SK-N-SH treated with all-trans-retinoic acid at 6 μM for 48 hours (cell line): ENCODE results near the gene MAML3.

Experiments used
- ATAC-seq: fragments of 200-7000 bp; cut with Tn5 transposase; 3 replicates; pipeline ENCODE4 v1.9.1; 2020; ENCODE audit warnings: mild to moderate bottlenecking, moderate library complexity
- ARNTL ChIP-seq: fragments of 450-650 bp; formaldehyde crosslinking; IDR thresholded peaks from 2 replicates; pipeline ENCODE4 v1.5.0; 2020; ENCODE audit warnings: low read depth, mild to moderate bottlenecking, moderate library complexity, borderline replicate concordance
- BACH2 ChIP-seq: fragments of 250-450 bp; sonication (Bioruptor Pico); IDR thresholded peaks from 2 replicates; pipeline ENCODE4 v1.9.0; 2021; ENCODE audit warnings: mild to moderate bottlenecking, borderline replicate concordance
- CREB5 ChIP-seq: fragments of 250-450 bp; sonication (Bioruptor Pico); IDR thresholded peaks from 2 replicates; pipeline ENCODE4 v1.5.1; 2020; ENCODE audit warnings: low read depth, mild to moderate bottlenecking, moderate library complexity
- CSDC2 ChIP-seq: fragments of 250-450 bp; sonication (Bioruptor Pico); IDR thresholded peaks from 2 replicates; pipeline ENCODE4 v1.5.0; 2020; ENCODE audit warnings: mild to moderate bottlenecking, moderate library complexity
- GLIS3 ChIP-seq: fragments of 250-450 bp; sonication (Bioruptor Pico); IDR thresholded peaks from 2 replicates; pipeline ENCODE4 v1.5.0; 2020; ENCODE audit warnings: mild to moderate bottlenecking, moderate library complexity
- ISL1 ChIP-seq: fragments of 250-450 bp; sonication (Bioruptor Pico); IDR thresholded peaks from 2 replicates; pipeline ENCODE4 v2.1.2; 2022; ENCODE audit warnings: mild to moderate bottlenecking, moderate library complexity
- OSR1 ChIP-seq: fragments of 250-450 bp; sonication (Bioruptor Pico); IDR thresholded peaks from 2 replicates; pipeline ENCODE4 v1.8.0; 2022; ENCODE audit warnings: moderate library complexity, mild to moderate bottlenecking, inconsistent platforms
- PATZ1 ChIP-seq: fragments of 250-450 bp; sonication (Bioruptor Pico); IDR thresholded peaks from 2 replicates; pipeline ENCODE4 v1.8.0; 2020; ENCODE audit warnings: mild to moderate bottlenecking, moderate library complexity, borderline replicate concordance
- POU6F1 ChIP-seq: fragments of 250-450 bp; sonication (Bioruptor Pico); IDR thresholded peaks from 2 replicates; pipeline ENCODE4 v1.8.0; 2021; ENCODE audit warnings: low read depth, mild to moderate bottlenecking, moderate library complexity, borderline replicate concordance
- PPARA ChIP-seq: fragments of 250-450 bp; sonication (Bioruptor Pico); IDR thresholded peaks from 2 replicates; pipeline ENCODE4 v1.5.0; 2020; ENCODE audit warnings: mild to moderate bottlenecking, borderline replicate concordance
- RARB ChIP-seq: fragments of 250-450 bp; sonication (Bioruptor Pico); IDR thresholded peaks from 2 replicates; pipeline ENCODE4 v1.8.0; 2021; ENCODE audit warnings: mild to moderate bottlenecking, moderate library complexity
- TCF4 ChIP-seq: fragments of 250-450 bp; sonication (Bioruptor Pico); IDR thresholded peaks from 2 replicates; pipeline ENCODE4 v1.8.0; 2021; ENCODE audit warnings: mild to moderate bottlenecking, moderate library complexity, borderline replicate concordance
- TOX ChIP-seq: fragments of 250-450 bp; sonication (Bioruptor Pico); IDR thresholded peaks from 2 replicates; pipeline ENCODE4 v1.8.0; 2021; ENCODE audit warnings: mild to moderate bottlenecking, moderate library complexity, borderline replicate concordance
- ZC3H10 ChIP-seq: fragments of 250-450 bp; sonication (Bioruptor Pico); IDR thresholded peaks from 2 replicates; pipeline ENCODE4 v1.5.1; 2021; ENCODE audit warnings: mild to moderate bottlenecking, moderate library complexity
- ZFP3 ChIP-seq: fragments of 250-450 bp; sonication (Bioruptor Pico); IDR thresholded peaks from 2 replicates; pipeline ENCODE4 v1.5.0; 2020; ENCODE audit warnings: mild to moderate bottlenecking, moderate library complexity
- ZFP30 ChIP-seq: fragments of 450-650 bp; formaldehyde crosslinking; IDR thresholded peaks from 2 replicates; pipeline ENCODE4 v1.5.0; 2022; ENCODE audit warnings: mild to moderate bottlenecking, moderate library complexity
- ZNF565 ChIP-seq: fragments of 450-650 bp; formaldehyde crosslinking; conservative IDR thresholded peaks from 2 replicates; pipeline ENCODE4 v1.5.0; 2020; ENCODE audit warnings: low read depth, mild to moderate bottlenecking, moderate library complexity
- ZNF70 ChIP-seq: fragments of 450-650 bp; formaldehyde crosslinking; IDR thresholded peaks from 2 replicates; pipeline ENCODE4 v1.5.0; 2020; ENCODE audit warnings: mild to moderate bottlenecking, moderate library complexity
- ZNF8 ChIP-seq: fragments of 450-650 bp; formaldehyde crosslinking; IDR thresholded peaks from 2 replicates; pipeline ENCODE4 v1.5.0; 2020; ENCODE audit warnings: mild to moderate bottlenecking, moderate library complexity
- TF ChIP-seq, protein P1 (sequence below): fragments of 250-450 bp; sonication (Bioruptor Pico); IDR thresholded peaks from 2 replicates; pipeline ENCODE4 v1.5.1; 2021; ENCODE audit warnings: mild to moderate bottlenecking, moderate library complexity

Gene MAML3

DNA sequence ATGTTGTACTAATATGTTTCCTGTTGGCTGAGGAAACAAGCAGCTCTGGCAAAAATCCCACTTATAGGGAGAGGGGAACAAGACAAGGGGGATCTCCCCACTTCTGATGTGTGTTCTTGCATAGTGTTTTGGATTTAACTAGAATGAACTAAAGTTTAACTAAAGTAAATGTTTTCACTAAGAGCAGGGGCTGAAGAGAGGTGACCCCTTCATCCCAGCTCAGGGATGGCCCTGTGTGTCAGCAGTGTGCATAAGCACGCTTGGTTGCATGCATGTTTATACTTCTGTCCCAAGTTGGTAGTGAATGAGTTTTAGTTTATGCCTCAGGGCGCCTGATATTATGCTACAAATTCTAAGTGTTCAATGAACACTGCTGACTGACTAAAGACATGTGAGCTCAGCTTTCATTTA, 319.0 kb downstream of the MAML3 start (continued):
- TF ChIP-seq PATZ1: no peak
- TF ChIP-seq, all 23 proteins: peak for 0

DNA sequence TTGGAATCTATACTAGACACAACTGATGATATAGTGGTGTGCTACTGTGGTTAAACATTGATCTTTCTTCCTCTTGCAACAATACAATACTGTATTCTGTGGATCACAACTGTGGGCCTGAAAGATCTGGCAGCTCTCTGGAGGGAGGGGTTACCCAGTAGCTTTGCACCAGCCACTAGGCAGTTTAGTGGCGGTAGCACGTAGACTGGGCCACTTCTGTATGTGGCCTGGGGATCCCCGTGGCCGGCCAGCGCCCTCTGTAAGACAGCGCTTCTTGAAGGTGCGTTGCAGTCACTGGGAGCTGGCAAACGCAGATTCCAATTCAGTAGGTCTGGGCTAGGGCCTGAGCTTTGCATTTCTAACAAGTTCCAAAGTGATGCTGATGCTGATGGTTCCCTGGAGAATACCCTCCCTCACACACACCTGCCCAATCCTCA, 319.7 kb downstream of the MAML3 start:
- no peak for ATAC-seq
- TF ChIP-seq PPARA (CRISPR knock-in tag) (no peak), CREB5 (CRISPR knock-in tag) (no peak), RARB (CRISPR knock-in tag) (no peak)
- TF ChIP-seq, all 23 proteins: peak for 0

GRCh38 chr4:139833151-139833910, 320.7 kb downstream of the MAML3 start:
- no peak for ATAC-seq
- TF ChIP-seq CSDC2 (CRISPR knock-in tag) (no peak), TOX (CRISPR knock-in tag) (no peak), GLIS3 (CRISPR knock-in tag) (no peak), ARNTL (CRISPR knock-in tag) (no peak), ZFP30 (CRISPR knock-in tag) (no peak), CREB5 (CRISPR knock-in tag) (no peak), ZNF70 (CRISPR knock-in tag) (no peak), BACH2 (CRISPR knock-in tag) (no peak), ZNF8 (CRISPR knock-in tag) (no peak), ZC3H10 (CRISPR knock-in tag) (no peak), RARB (CRISPR knock-in tag) (no peak), ZFP3 (CRISPR knock-in tag) (no peak), TCF4 (CRISPR knock-in tag) (no peak), POU6F1 (CRISPR knock-in tag) (no peak)
- TF ChIP-seq, protein P1, sequence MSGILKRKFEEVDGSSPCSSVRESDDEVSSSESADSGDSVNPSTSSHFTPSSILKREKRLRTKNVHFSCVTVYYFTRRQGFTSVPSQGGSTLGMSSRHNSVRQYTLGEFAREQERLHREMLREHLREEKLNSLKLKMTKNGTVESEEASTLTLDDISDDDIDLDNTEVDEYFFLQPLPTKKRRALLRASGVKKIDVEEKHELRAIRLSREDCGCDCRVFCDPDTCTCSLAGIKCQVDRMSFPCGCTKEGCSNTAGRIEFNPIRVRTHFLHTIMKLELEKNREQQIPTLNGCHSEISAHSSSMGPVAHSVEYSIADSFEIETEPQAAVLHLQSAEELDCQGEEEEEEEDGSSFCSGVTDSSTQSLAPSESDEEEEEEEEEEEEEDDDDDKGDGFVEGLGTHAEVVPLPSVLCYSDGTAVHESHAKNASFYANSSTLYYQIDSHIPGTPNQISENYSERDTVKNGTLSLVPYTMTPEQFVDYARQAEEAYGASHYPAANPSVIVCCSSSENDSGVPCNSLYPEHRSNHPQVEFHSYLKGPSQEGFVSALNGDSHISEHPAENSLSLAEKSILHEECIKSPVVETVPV (CRISPR knock-in tag): no peak
- TF ChIP-seq, all 23 proteins: peak for 0

DNA sequence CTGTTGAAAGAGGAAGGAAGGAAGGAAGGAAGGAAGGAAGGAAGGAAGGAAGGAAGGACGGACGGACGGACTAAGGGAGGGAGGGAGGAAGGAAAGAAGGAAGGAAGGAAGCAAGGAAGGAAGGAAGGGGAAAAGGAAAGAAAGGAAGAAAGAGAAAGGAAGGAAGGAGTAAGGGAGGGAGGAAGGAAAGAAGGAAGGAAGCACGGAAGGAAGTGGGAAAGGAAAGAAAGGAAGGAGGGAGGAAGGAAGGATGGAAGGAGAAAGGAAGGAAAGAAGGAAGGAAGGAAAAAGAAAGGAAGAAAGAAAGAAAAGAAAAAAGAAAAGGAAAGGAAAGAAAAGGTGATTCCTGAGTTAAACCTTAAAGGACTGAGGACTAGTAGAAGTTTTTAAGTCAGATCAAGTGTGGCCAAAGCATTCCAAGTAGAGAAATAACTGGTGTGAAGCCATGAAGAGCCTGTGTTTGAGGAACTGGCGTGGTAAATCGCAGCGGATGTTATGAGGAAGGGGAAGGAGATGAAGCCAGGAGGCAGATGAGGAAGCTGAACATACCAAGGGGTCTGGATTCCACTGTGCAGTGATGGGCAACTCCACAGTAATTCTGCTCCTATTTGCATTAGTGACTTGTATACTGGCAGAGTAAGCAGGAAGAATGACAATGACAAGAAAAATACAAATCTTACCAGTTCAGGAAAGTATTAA, 324.9 kb downstream of the MAML3 start:
- TF ChIP-seq GLIS3 (CRISPR knock-in tag) (no peak), TCF4 (CRISPR knock-in tag) (no peak), ZNF565 (CRISPR knock-in tag) (no peak), ARNTL (CRISPR knock-in tag) (no peak), RARB (CRISPR knock-in tag) (no peak), OSR1 (CRISPR knock-in tag) (no peak), ISL1 (CRISPR knock-in tag) (no peak)
- ATAC-seq: no peak
